ENCODE results near the gene ZNF462. TPM values are rescaled to one million over a fixed set of nuclear protein-coding genes. Genes with fewer than 3 reads are reported as not detected.

Gene ZNF462
- polyA plus RNA-seq, 2 of the 4 experiments (the other 2 are of a cell fraction): 2.4 to 3.9 TPM

DNA sequence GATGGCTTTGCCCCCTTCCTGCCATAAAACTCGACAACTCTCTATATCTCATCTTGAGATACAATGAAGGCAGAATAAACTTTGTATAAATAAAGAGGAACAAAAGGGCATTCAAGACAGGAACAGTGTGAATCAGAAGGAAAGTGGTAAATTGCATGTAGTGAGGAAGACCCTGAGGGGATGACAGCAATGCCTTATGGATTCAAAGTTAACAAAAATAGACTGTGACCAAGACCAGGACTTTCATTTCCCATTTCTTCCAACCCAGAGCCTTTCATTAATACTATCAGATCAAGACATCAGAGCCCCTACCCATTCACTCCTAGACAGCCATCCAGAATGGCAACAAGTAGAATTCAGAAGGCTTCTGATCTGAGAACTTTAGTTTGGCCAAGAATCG is 46.4 kb upstream of the ZNF462 start (continued):
- TF ChIP-seq JUNB (IDR thresholded peaks at IDR 0.05) (no peak), KDM5A (IDR thresholded peaks at IDR 0.05) (no peak)

- ATAC-seq: no peak
- ChIA-PET CTCF (interaction anchor here (0.9 to 1.3 kb wide), 2 partner anchors 12 to 35 kb away, joined by 3 read pairs; no protein-coding TSS in a partner anchor), POLR2A (no interaction called here)
- WGBS (ENCODE audit: missing lambda C conversion rate): 54% methylated on average over 5 of the region's 5 CpGs
- DNase-seq (ENCODE audit: low read depth in 1 of 2, low spot score in 1 of 2): no peak
- H3K9me3 ChIP-seq: no peaks in the 10 kb centered on the region
- H3K27ac ChIP-seq: no peak overlapping the region
- no peaks in the 10 kb centered on the region for H3K4me1 ChIP-seq
- FAIRE-seq: no peak
- no peak overlapping the region for H3K4me2 ChIP-seq
- TF ChIP-seq ZNF302 (CRISPR knock-in tag; IDR thresholded peaks at IDR 0.05): no peak
- no peak for TF ChIP-seq HOXB13 (CRISPR knock-in tag; IDR thresholded peaks at IDR 0.05; ENCODE audit: low read depth)
- no peak for TF ChIP-seq MAFK (IDR thresholded peaks at IDR 0.05; ENCODE audit: partially characterized antibody)
- TF ChIP-seq, protein P1, sequence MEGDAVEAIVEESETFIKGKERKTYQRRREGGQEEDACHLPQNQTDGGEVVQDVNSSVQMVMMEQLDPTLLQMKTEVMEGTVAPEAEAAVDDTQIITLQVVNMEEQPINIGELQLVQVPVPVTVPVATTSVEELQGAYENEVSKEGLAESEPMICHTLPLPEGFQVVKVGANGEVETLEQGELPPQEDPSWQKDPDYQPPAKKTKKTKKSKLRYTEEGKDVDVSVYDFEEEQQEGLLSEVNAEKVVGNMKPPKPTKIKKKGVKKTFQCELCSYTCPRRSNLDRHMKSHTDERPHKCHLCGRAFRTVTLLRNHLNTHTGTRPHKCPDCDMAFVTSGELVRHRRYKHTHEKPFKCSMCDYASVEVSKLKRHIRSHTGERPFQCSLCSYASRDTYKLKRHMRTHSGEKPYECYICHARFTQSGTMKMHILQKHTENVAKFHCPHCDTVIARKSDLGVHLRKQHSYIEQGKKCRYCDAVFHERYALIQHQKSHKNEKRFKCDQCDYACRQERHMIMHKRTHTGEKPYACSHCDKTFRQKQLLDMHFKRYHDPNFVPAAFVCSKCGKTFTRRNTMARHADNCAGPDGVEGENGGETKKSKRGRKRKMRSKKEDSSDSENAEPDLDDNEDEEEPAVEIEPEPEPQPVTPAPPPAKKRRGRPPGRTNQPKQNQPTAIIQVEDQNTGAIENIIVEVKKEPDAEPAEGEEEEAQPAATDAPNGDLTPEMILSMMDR (IDR thresholded peaks at IDR 0.05): no peak
- TF ChIP-seq PBX3 (IDR thresholded peaks at IDR 0.05): no peak
- TF ChIP-seq BHLHE40 (IDR thresholded peaks at IDR 0.05; ENCODE audit: low read depth, low read length): no peak
- no peak for TF ChIP-seq KDM5A (IDR thresholded peaks at IDR 0.05)
- TF ChIP-seq, protein P2, sequence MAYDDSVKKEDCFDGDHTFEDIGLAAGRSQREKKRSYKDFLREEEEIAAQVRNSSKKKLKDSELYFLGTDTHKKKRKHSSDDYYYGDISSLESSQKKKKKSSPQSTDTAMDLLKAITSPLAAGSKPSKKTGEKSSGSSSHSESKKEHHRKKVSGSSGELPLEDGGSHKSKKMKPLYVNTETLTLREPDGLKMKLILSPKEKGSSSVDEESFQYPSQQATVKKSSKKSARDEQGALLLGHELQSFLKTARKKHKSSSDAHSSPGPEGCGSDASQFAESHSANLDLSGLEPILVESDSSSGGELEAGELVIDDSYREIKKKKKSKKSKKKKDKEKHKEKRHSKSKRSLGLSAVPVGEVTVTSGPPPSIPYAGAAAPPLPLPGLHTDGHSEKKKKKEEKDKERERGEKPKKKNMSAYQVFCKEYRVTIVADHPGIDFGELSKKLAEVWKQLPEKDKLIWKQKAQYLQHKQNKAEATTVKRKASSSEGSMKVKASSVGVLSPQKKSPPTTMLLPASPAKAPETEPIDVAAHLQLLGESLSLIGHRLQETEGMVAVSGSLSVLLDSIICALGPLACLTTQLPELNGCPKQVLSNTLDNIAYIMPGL (CRISPR knock-in tag; IDR thresholded peaks at IDR 0.05; ENCODE audit: borderline replicate concordance): no peak
- TF ChIP-seq FOXS1 (CRISPR knock-in tag; IDR thresholded peaks at IDR 0.05): no peak
- TF ChIP-seq JUN (IDR thresholded peaks at IDR 0.05): no peak
- no peak for TF ChIP-seq ZC3H11A (IDR thresholded peaks at IDR 0.05)
- TF ChIP-seq JUNB (IDR thresholded peaks at IDR 0.05): no peak
- TF ChIP-seq CHD4 (IDR thresholded peaks at IDR 0.05; ENCODE audit: borderline replicate concordance): no peak
- TF ChIP-seq EHMT2 (IDR thresholded peaks at IDR 0.05; ENCODE audit: low read depth): no peak
- no peak for TF ChIP-seq HDAC2 (IDR thresholded peaks at IDR 0.05)
- no peak for TF ChIP-seq RARB (CRISPR knock-in tag; IDR thresholded peaks at IDR 0.05)
- no peak for TF ChIP-seq TP53 (CRISPR knock-in tag; IDR thresholded peaks at IDR 0.05)
- TF ChIP-seq TFCP2L1 (CRISPR knock-in tag; IDR thresholded peaks at IDR 0.05): no peak
- H3K4me3 ChIP-seq: no peak overlapping the region
These were observed 44.9 kb upstream of the ZNF462 start for GRCh38 chr9:106818034-106818433.

GRCh38 chr9:106820866-106821265 is 42.1 kb upstream of the ZNF462 start:
- ChIA-PET POLR2A (no interaction called here), CTCF (no interaction called here)
- Histone ChIP-seq H3K4me3 (no peak overlapping the region), H3K9me3 (no peaks in the 10 kb centered on the region; the same call in 2 of the 3 replicates), H3K27ac (no peak overlapping the region), H3K4me1 (no peaks in the 10 kb centered on the region), H3K4me2 (no peak overlapping the region)
- DNase-seq (ENCODE audit: low read depth in 1 of 2, low spot score in 1 of 2) (no peak), ATAC-seq (no peak), FAIRE-seq (no peak)
- WGBS (ENCODE audit: missing lambda C conversion rate): 9% methylated on average over 1 of the region's 1 CpG
- TF ChIP-seq EP300 (IDR thresholded peaks at IDR 0.05) (no peak), RAD21 (conservative IDR thresholded peaks at IDR 0.05 in 1 of 2, IDR thresholded peaks at IDR 0.05 in 1 of 2) (no peak), TFCP2L1 (CRISPR knock-in tag; IDR thresholded peaks at IDR 0.05) (no peak)
